NCI-H2227 treated with DMSO at 0.1 percent for 48 hours (cell line): ENCODE results near the gene CBR1.
A peak's percentile ranks its signal among the peaks of the same experiment; 100 is the strongest.
"Not testable (repeated sequence)": the region's sequence is repeated elsewhere in the genome, so short reads cannot be mapped to it uniquely, and the experiment has no call there.

Experiments used
- DNase-seq: peaks from one replicate; lab custom pipeline; 2025; lab: John Stamatoyannopoulos, UW

CBR1 gene

DNA sequence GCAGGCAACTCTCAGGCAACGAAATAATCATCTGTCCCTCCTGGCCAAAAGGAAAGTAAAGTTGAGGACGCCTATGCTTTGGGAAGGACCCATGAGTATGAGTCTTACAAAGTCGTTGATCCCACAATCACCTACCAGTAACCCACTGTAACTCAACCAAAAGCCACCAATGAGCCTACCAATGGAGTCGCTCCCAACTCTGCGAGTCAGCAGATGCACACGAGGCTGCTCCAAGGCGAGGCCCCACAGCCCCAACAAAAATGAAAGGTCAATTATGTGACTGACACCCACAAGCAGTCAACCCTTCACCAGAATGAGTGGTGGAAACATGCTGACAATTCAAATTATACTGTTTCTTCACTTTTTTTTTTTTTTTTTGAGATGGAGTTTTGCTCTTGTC, 21.5 kb upstream of the CBR1 start:
- no peak for DNase-seq

- DNase-seq: no peak
Observed at GRCh38 chr21:36052860-36053714, 16.7 kb upstream of the CBR1 start.

DNA sequence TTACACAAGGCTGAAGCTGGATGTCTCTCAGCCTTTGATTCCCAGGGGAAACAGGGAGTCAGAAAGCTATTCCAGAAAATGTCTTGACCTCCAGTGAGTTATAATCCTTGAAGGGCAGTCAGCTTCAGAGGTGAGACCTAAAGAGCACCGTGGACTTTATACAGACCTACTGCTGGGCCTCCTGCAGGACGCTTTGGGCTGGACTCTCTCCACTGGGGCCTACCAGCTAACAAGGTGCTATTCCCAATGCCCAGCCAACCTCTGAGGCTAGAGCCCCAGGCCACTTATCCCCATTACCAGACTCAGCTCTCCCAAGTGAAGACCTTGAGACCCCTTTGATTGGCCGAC, 16.1 kb upstream of the CBR1 start:
- no peak for DNase-seq

- DNase-seq: no peak
Observed at GRCh38 chr21:36055551-36055950, 14.3 kb upstream of the CBR1 start.

DNA sequence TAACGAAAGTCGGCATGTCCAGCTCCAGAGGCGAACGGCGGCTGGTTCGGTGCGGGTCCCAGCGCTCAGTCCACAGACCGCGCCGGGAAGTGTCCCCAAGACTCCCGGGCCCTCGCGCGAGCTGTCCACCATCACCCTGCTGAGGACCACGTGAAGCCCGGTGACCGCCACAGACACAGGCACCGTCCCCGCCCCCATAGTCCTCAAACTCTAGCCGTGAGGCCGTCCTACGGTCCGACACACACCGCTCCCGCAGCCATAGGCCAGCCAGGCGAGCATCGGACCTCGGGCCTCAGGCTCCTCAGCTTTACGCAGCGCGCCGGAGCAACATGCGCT, 10.0 kb upstream of the CBR1 start:
- peak; percentile 81 for DNase-seq

DNA sequence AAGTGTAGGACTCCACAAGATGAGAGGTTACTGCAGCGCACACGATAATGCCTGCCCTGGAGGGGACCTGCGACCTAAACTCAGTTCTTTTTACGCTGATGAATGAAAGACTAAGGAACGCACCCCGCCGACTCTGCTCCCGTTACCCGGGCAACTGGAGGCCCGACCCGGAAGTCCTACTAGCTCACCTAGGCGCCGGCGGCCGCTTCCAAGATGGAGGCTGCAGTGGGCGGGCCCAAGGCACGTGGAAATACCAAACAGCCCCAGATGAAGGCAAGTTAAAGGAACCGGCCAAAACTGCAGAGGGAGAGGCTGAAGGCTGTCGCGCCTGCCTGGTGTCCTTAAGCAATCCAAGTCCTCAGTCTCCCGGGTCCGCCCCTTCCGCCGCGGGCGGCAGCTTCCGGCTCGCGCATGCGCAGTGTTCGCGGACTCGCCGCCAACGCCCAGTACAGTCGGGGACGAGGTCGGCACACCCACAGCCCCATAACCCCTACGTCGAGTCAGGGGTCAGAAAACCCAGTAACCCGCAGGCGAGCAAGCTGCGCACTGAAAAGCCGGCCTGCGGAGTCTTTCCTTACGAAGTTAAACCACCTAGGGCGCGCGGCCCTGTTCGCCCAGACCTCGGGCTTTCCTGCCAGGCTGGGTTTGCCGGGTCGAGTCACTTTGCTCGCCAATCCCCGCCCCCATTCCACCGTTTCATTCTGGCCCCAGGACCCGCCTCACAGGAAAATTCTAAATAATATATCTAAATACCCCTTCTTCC, 9.5 kb upstream of the CBR1 start, which contains the start of gene SETD4:
TSS of gene SETD4 (minus strand) at position 368 of the 763 bp plus-strand sequence. CDS start 1,638 bp downstream, outside the sequence.
- DNase-seq: peak; percentile 96

GRCh38 chr21:36061445-36061844, 8.4 kb upstream of the CBR1 start:
- DNase-seq: no peak

GRCh38 chr21:36063375-36064084, 6.3 kb upstream of the CBR1 start:
- no peak for DNase-seq

DNA sequence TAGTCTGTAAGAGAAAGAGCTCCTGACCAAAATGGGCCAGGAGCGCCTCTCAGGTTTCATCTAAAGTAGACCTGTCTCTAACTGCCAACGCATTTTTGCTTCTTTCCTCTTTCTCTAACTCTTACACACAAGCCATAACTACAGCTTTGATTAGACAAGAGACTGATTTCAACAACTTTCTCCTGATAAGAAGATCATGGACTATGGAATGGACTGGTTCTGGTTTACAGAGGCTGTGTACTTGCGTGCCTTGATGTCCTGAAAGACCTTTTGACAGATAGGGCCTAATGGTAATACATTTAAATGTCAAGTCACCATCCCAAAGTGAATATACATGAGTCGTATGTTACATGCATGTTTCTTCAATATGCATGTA, 5.8 kb upstream of the CBR1 start:
- DNase-seq: no peak

DNA sequence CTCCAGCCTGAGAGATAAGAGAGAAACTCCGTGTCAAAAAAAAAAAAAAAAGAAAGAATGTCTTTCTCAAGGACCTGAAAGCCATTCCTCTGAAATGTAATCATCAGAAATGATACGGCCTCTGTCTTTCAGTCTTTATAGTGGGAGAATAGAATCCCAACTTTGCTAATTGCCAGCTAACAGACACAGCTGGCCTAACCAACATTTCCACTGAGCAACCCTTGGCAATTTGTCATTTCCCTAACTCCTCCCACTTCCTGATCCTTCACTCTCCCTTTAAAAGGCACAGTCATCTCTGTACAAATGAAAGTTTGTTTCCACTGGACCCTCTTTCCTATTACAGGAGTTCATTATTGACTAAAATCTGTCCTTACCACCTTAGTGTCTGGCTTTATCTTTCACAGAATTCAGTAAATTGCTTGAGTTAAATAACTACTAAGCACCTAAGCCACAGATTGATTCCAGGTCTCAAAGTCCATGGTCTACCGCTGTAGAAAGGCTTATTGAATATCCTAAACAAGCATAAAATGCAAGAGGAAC, 4.3 kb upstream of the CBR1 start:
- no peak for DNase-seq

GRCh38 chr21:36068748-36069398, 951 bp upstream of the CBR1 start:
- no peak for DNase-seq

DNA sequence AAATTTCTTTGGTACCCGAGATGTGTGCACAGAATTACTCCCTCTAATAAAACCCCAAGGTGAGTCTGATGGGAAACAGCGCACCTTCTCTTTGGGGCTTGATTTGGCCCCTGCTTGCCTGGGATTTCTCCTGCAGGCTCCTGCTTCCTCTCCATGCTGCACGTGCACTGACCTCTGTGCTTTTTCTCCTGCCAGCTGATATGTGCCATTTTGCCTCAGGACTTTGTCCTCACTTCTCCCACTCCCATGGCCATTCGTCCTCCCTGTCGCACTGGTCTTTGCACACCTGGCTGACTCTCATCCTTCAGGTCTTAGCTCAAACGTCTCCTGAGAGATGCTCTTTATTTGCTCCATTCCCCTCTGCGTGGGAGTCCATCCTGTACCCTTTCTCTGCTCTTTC, 1.2 kb downstream of the CBR1 start:
- DNase-seq: no peak

GRCh38 chr21:36072453-36073162, 2.8 kb downstream of the CBR1 start:
- DNase-seq: no peak

DNA sequence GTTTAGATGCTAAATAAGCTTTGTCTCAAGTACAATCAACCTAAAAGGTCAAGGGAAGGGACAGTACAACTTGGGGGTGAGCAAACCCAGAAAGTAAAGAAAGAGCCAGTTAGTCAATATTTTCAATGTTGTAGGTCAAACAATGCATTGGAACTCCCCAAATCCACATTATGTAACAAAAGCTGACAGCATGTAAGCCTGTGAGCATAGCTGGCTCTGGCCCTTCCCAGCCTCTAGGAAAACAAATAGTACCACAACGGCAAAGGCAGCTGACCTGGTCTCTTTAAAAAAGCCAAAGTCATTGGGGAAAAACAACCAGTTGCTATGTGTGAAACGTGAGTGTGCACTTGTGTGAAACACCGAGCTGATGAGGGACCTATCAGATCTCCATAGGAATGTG, 3.4 kb downstream of the CBR1 start:
- no peak for DNase-seq

DNA sequence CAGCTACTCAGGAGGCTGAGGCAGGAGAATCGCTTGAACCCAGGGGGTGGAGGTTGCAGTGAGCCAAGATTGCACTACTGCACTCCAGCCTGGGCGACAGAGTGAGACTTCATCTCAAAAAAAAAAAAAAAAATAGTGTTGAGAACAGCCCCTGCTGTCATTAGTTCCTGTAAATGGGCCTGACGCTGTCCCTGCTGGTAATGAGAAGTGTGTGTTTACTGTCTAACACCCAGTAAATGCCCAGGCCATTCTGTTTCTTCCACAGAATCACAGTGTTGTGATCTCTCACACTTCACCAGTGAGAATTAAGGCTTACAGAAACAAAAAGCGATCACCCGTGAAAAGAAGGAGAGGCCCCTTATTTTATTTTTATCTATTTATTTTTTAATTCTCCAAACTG, 4.1 kb downstream of the CBR1 start:
- DNase-seq: not testable (repeated sequence)

GRCh38 chr21:36075171-36075570, 5.3 kb downstream of the CBR1 start:
- no peak for DNase-seq

DNA sequence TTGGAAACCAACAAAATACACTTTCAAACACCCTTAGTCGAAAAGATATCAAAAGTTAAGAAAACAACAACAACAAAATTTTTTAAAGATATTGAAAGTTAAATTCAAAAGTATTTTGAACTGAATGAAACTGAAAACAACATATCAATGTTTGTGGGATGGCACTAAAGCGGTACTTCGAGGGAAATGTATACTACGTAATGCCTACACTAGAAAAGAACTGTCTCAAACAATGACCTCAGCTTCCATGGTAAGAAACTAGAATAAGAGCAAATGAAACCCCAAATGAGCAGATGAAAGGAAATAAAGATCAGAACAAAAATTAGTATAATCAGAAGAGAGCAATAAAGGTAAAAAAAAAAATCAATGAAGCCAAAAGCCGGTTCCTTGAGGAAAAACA, 6.1 kb downstream of the CBR1 start:
- no peak for DNase-seq

- DNase-seq: no peak
Observed at GRCh38 chr21:36076878-36077655, 7.2 kb downstream of the CBR1 start.

DNA sequence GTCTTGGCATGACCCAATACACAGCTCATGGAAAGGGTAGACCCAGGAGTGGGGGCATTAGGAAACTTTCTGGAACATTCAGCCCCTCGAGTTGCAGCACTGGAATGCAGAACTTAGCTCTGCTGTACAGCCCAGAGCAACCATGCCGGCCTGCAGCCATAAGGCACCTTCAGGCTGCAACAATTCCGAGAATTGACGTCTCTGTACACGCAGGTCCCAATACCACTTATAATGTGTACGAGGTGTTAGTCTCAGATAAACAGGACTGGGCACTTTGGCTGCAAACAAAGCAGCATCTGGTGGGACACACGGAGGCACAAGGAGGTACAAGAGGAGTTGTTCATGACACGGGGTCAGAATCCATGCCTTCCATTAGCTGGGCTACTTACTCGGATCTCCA, 7.9 kb downstream of the CBR1 start:
- DNase-seq: no peak

GRCh38 chr21:36079010-36079649, 9.3 kb downstream of the CBR1 start:
- DNase-seq: no peak
